HG03097 (cell line): Measurements from ENCODE around the gene GUCA2A.

Source experiments
- ATAC-seq: cut with Tn5 transposase; IDR thresholded peaks from one replicate; pipeline ENCODE4 v1.9.1; 2021; ENCODE audit not compliant: unreplicated experiment, low FRiP score

Gene GUCA2A

GRCh38 chr1:42135426-42135825 lies 29.1 kb downstream of the GUCA2A start:
- ATAC-seq = no peak

GRCh38 chr1:42133809-42134526 lies 30.6 kb downstream of the GUCA2A start:
- ATAC-seq = no peak

- ATAC-seq = no peak
These were observed 31.2 kb downstream of the GUCA2A start for GRCh38 chr1:42133390-42133789.

GRCh38 chr1:42130061-42130660 lies 34.4 kb downstream of the GUCA2A start:
- no peak for ATAC-seq

- no peak for ATAC-seq
These were observed 35.6 kb downstream of the GUCA2A start for GRCh38 chr1:42128964-42129363.

GRCh38 chr1:42128499-42128898 lies 36.0 kb downstream of the GUCA2A start:
- ATAC-seq = no peak

GRCh38 chr1:42127767-42128166 lies 36.8 kb downstream of the GUCA2A start:
- no peak for ATAC-seq

GRCh38 chr1:42125552-42125951 lies 39.0 kb downstream of the GUCA2A start:
- ATAC-seq = no peak

GRCh38 chr1:42122408-42122807 lies 42.1 kb downstream of the GUCA2A start:
- ATAC-seq = no peak

- ATAC-seq = no peak
These were observed 46.4 kb downstream of the GUCA2A start for GRCh38 chr1:42118125-42118524.

- ATAC-seq = no peak
These were observed 47.3 kb downstream of the GUCA2A start for GRCh38 chr1:42117214-42117613.

- ATAC-seq = no peak
These were observed 50.3 kb downstream of the GUCA2A start for GRCh38 chr1:42114229-42114628.
